Spleen (tissue), 11 donors: ENCODE results near the gene PCNX4. TPM values are rescaled to one million over a fixed set of nuclear protein-coding genes. Genes with fewer than 3 reads are reported as not detected.

ENCODE experiments used
- DNase-seq: peaks from one replicate; pipeline ENCODE4 v3.0.0-alpha.2; 2020
- H3K27ac ChIP-seq, 8 donors: fragments of 200-600 bp; sonication (generic) in 7 of 8; 1 replicate in 4 of 8; 2 replicates in 4 of 8; pipeline versions ENCODE4 v1.5.0 to v1.8.0; 2016 to 2021; ENCODE audit warnings: inconsistent platforms in 4 of 8, mild to moderate bottlenecking in 4 of 8, moderate library complexity in 1 of 8
- H3K27me3 ChIP-seq, 7 donors: fragments of 200-600 bp; sonication (generic) in 6 of 7; replicated peaks in 1 of 7; 1 replicate in 4 of 7; 2 replicates in 3 of 7; pipeline versions ENCODE4 v1.5.0 to v1.8.0; 2016 to 2021; ENCODE audit warnings: inconsistent platforms in 3 of 7, mild to moderate bottlenecking in 1 of 7
- H3K36me3 ChIP-seq, 6 donors: fragments of 200-600 bp; sonication (generic) in 5 of 6; 1 replicate in 4 of 6; 2 replicates in 2 of 6; pipeline versions ENCODE4 v1.5.0 to v1.8.0; 2016 to 2021; ENCODE audit warnings: inconsistent platforms in 2 of 6
- H3K4me1 ChIP-seq, 6 donors: fragments of 200-600 bp; sonication (generic) in 5 of 6; 1 replicate in 3 of 6; 2 replicates in 3 of 6; pipeline versions ENCODE4 v1.5.0 to v1.8.0; 2016 to 2021; ENCODE audit warnings: inconsistent platforms in 3 of 6
- H3K4me3 ChIP-seq, 8 donors: fragments of 200-600 bp; sonication (generic) in 7 of 8; 1 replicate in 4 of 8; 2 replicates in 4 of 8; pipeline versions ENCODE4 v1.5.0 to v1.8.0; 2016 to 2021; ENCODE audit warnings: inconsistent platforms in 4 of 8, mild to moderate bottlenecking in 4 of 8, moderate library complexity in 2 of 8
- H3K9me3 ChIP-seq, 8 donors: fragments of 200-600 bp; sonication (generic) in 7 of 8; 1 replicate in 4 of 8; 2 replicates in 4 of 8; pipeline versions ENCODE4 v1.5.0 to v1.8.0; 2016 to 2021; ENCODE audit warnings: inconsistent platforms in 4 of 8
- POLR2A ChIP-seq, 3 donors: fragments of 450-650 bp; IDR thresholded peaks; one replicate each; pipeline ENCODE4 v1.5.1; 2017; ENCODE audit warnings: antibody characterized with exemption in 3 of 3, mild to moderate bottlenecking in 1 of 3
- POLR2AphosphoS5 ChIP-seq, 3 donors: sonication (generic); formaldehyde crosslinking; IDR thresholded peaks; one replicate each; pipeline ENCODE4 v1.5.1; 2017; ENCODE audit warnings: antibody characterized with exemption in 3 of 3
- WGBS, 5 donors: extraction: QIAGEN DNeasy Blood & Tissue Kit in 3 of 5; methylation state at CpG; one replicate each; pipeline versions ENCODE4 v1.1.5 to v1.1.7; 2013 to 2018; 5-methylcytosine and 5-hydroxymethylcytosine counted together
- intact Hi-C: fragments of 100-400 bp; cut with DNase I; formaldehyde crosslinking; loops from one replicate; pipeline ENCODE4 v1.15.0; 2023; ENCODE audit warnings: low total_unique reads
- polyA plus RNA-seq, 3 donors: library from polyadenylated mRNA; stranded (reverse); fragments of 200-250 nt; gene quantifications; one replicate each; pipeline ENCODE4 v1.2.1, GENCODE V29; 2013
- total RNA-seq, 7 donors: library from RNA; depleted of rRNA in 3 of 7; stranded (reverse); fragments of >200 nt in 3 of 7; fragmentation: NEBNext Ultra II Directional in 4 of 7; extraction: Animal tissue kit (Norgen Biotek cat#: 25700) in 4 of 7; gene quantifications; one replicate each; pipeline versions ENCODE4 v1.1.0 to v1.2.1, GENCODE V29; 2016 to 2021
- TF ChIP-seq, protein P1 (sequence below), 11 experiments: fragments of 200-600 bp in 7 of 11; fragments of 450-650 bp in 4 of 11; sonication (generic) in 4 of 11; IDR thresholded peaks in 8 of 11; conservative IDR thresholded peaks in 3 of 11; 1 replicate in 7 of 11; 2 replicates in 4 of 11; pipeline versions ENCODE4 v1.4.0 to v1.8.0; 2016 to 2021; ENCODE audit warnings: antibody characterized with exemption in 11 of 11, inconsistent platforms in 4 of 11, mild to moderate bottlenecking in 1 of 11
- donor health status: healthy with polysubstance abuse.
- donor health status: DM: no; HTN: no; CAD: no; lungs with moderate emphysema.
- donor health status: DM: no; HTN: no; CAD: no.
- donor health status: Bipolar disorder and iron deficiency.
- donor health status: healthy.
- donor health status: DM: no; HTN: no; CAD: no.
- donor health status: DM: yes; HTN: yes; CAD: no.

PCNX4 gene
- total and polyA plus RNA-seq, 10 donors = 11.5 to 102 (median 41.2) TPM

DNA sequence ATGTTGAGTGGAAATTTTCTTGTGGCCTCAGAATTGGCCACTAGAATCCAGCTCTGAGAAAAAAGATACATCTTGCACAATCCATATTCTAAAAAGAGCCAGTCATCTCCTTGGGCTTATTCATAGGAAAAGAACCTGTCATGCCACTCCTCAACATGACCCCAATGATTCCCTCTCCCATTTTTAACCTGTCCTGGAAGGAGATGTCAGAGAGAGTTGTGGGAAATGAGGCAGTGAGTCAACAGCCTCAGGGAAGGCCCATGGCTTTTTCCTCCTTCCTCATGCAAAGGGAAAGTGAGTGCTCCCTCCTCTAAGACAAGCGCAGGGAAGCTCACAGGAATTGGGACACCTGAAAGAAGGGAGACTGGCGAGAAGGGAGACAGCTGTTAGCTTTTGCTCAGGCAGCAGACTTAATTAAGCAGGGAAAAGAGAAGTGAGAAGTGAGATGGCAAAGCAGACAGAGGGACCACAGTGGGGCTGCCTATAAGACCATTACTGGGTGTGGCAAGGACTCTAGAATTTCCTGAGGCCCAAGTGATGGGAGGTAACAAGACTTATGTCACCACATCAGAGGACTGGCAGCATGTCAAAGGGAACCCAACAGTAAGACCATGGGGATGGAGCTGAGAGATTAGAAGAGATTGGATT lies 83.7 kb downstream of the PCNX4 start:
- H3K4me1 ChIP-seq = no peaks in the 10 kb centered on the region
- DNase-seq = no peak
- peaks cover 0 to 22% (median 14%) of the 10 kb centered on the region in 8 donors for H3K9me3 ChIP-seq
- no peak overlapping the region for H3K27ac ChIP-seq
- intact Hi-C loops = no loop called here
- H3K4me3 ChIP-seq = no peak overlapping the region
- no peaks in the 10 kb centered on the region for H3K36me3 ChIP-seq
- WGBS, 5 donors = 53 to 79% (median 77%) methylated on average over 2 of the region's 2 CpGs
- no peaks in the 10 kb centered on the region for H3K27me3 ChIP-seq
- TF ChIP-seq POLR2AphosphoS5 (IDR thresholded peaks at IDR 0.05) = no peak

DNA sequence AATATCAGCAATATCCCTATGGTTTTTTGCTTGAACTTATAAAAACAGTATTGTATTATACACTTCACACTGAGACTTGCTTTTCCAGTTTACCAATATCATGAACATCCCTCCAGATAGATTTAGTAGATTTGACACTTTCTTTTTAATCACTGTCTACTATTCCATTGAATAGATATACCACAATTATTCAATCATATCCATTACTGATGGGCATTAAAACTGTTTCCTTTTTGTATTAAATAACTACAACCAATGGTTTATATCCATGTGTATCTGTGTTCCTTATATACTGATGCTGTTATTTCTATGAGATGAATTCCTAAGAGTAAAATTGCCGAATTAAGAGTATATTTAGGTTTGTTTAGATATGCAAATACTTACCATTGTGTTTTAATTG lies 86.4 kb downstream of the PCNX4 start:
- no peak for DNase-seq
- H3K9me3 ChIP-seq = peaks cover 0 to 23% (median 17%) of the 10 kb centered on the region in 8 donors
- H3K27ac ChIP-seq = no peak overlapping the region
- H3K36me3 ChIP-seq = no peaks in the 10 kb centered on the region
- intact Hi-C loops = no loop called here
- no peaks in the 10 kb centered on the region for H3K27me3 ChIP-seq
- H3K4me3 ChIP-seq = no peak overlapping the region
- peaks cover 0 to 3% (median under 1%) of the 10 kb centered on the region in 6 donors for H3K4me1 ChIP-seq
- 95 to 98% (median 96%) methylated on average over 1 of the region's 1 CpG for WGBS, 5 donors
- TF ChIP-seq, protein P1, sequence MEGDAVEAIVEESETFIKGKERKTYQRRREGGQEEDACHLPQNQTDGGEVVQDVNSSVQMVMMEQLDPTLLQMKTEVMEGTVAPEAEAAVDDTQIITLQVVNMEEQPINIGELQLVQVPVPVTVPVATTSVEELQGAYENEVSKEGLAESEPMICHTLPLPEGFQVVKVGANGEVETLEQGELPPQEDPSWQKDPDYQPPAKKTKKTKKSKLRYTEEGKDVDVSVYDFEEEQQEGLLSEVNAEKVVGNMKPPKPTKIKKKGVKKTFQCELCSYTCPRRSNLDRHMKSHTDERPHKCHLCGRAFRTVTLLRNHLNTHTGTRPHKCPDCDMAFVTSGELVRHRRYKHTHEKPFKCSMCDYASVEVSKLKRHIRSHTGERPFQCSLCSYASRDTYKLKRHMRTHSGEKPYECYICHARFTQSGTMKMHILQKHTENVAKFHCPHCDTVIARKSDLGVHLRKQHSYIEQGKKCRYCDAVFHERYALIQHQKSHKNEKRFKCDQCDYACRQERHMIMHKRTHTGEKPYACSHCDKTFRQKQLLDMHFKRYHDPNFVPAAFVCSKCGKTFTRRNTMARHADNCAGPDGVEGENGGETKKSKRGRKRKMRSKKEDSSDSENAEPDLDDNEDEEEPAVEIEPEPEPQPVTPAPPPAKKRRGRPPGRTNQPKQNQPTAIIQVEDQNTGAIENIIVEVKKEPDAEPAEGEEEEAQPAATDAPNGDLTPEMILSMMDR (IDR thresholded peaks at IDR 0.05 in 8 of 11, conservative IDR thresholded peaks at IDR 0.05 in 3 of 11) = no peak
- TF ChIP-seq POLR2AphosphoS5 (IDR thresholded peaks at IDR 0.05) (no peak), POLR2A (IDR thresholded peaks at IDR 0.05) (no peak)

- Histone ChIP-seq H3K36me3 (no peaks in the 10 kb centered on the region), H3K27ac (no peak overlapping the region), H3K4me1 (peaks cover 0 to 10% (median 7%) of the 10 kb centered on the region in 6 donors), H3K4me3 (no peak overlapping the region), H3K27me3 (no peaks in the 10 kb centered on the region), H3K9me3 (peaks cover 0 to 23% (median 17%) of the 10 kb centered on the region in 8 donors)
- WGBS, 5 donors = 95 to 98% (median 97%) methylated on average over 1 of the region's 1 CpG
- TF ChIP-seq POLR2A (IDR thresholded peaks at IDR 0.05) = no peak
- intact Hi-C loops = no loop called here
- no peak for DNase-seq
These were observed 87.1 kb downstream of the PCNX4 start for GRCh38 chr14:60178820-60179219.

- TF ChIP-seq, protein P1 (IDR thresholded peaks at IDR 0.05 in 8 of 11, conservative IDR thresholded peaks at IDR 0.05 in 3 of 11) = no peak
- TF ChIP-seq POLR2A (IDR thresholded peaks at IDR 0.05) (no peak), POLR2AphosphoS5 (IDR thresholded peaks at IDR 0.05) (no peak)
- Histone ChIP-seq H3K27me3 (no peaks in the 10 kb centered on the region), H3K4me3 (no peak overlapping the region), H3K9me3 (peaks cover 0 to 23% (median 17%) of the 10 kb centered on the region in 8 donors), H3K36me3 (no peaks in the 10 kb centered on the region), H3K4me1 (peaks cover 0 to 12% (median 11%) of the 10 kb centered on the region in 6 donors), H3K27ac (no peak overlapping the region)
- no peak for DNase-seq
- intact Hi-C loops = no loop called here
- WGBS, 5 donors = 86 to 94% (median 90%) methylated on average over 3 of the region's 3 CpGs
These were observed 87.7 kb downstream of the PCNX4 start for GRCh38 chr14:60179431-60179869.

DNA sequence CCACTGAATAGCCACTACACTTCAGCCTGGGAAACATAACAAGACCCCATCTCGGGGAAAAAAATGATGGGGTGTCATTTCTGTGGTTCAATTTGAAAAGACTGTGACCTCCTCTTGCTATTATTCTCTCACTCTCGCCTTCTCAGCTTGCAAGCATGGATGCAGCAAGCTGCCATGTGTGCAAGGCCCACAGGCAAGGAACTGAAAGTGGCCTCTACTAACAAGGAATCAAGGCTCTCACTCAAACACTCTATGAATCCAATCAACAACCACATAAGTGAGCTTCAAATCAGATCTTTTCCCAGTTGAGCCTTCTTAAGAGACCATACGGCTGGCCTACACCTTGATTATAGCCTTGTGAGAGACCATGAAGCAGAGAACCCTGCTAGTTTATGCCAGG lies 91.4 kb downstream of the PCNX4 start:
- Histone ChIP-seq H3K36me3 (no peaks in the 10 kb centered on the region), H3K9me3 (peaks cover 0 to 20% (median 16%) of the 10 kb centered on the region in 8 donors), H3K27me3 (no peaks in the 10 kb centered on the region), H3K4me1 (peaks cover 0 to 12% (median 11%) of the 10 kb centered on the region in 6 donors), H3K27ac (peak overlapping the region in 3 of 8 donors; percentile 59 to 78 (median 72)), H3K4me3 (no peak overlapping the region)
- DNase-seq = no peak
- WGBS, 5 donors = 80 to 88% (median 85%) methylated on average over 3 of the region's 3 CpGs
- intact Hi-C loops = loop anchor here (5.0 kb wide), 1 partner anchor 216 kb away; no protein-coding TSS in a partner anchor
- TF ChIP-seq POLR2AphosphoS5 (IDR thresholded peaks at IDR 0.05) (no peak), POLR2A (IDR thresholded peaks at IDR 0.05) (no peak)
- TF ChIP-seq, protein P1 (IDR thresholded peaks at IDR 0.05 in 8 of 11, conservative IDR thresholded peaks at IDR 0.05 in 3 of 11) = no peak
